SW480 (cell line): ENCODE data around the gene OR6P1.

ENCODE experiments used
- DNase-seq: peaks from one replicate; pipeline ENCODE4 v3.0.0-alpha.2; 2016; ENCODE audit warnings: low spot score

OR6P1 gene

DNA sequence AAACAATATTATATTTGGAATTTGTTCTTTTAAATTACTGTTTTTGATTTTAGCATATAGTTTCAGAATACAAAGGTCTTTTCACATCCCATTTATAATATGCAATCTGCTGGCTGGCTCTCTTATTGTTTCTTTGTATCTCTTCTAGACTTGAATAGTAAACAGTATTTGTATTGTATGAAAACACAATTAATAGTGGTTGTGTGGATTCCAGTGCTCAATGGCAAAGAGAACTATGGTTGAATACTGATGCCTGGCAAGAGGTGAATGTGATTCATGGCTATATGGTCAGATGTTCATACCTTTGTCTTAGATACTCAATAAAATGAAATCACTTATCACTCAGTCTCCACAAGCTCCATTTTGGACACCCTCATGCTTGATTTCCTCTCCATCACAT is 53.4 kb downstream of the OR6P1 start:
- no peak for DNase-seq
